HEK293T (cell line): ENCODE data around the gene XK.

Experiments used
- ARNT ChIP-seq: fragments of 450-650 bp; IDR thresholded peaks from 2 replicates; pipeline ENCODE4 v1.6.1; 2017; ENCODE audit warnings: mild to moderate bottlenecking
- CTBP1 ChIP-seq: fragments of 450-650 bp; IDR thresholded peaks from 2 replicates; pipeline ENCODE4 v1.6.1; 2016; ENCODE audit warnings: borderline replicate concordance
- FOXK2 ChIP-seq: fragments of 450-650 bp; IDR thresholded peaks from 2 replicates; pipeline ENCODE4 v1.6.1; 2016; ENCODE audit warnings: mild to moderate bottlenecking
- FOXM1 ChIP-seq: fragments of 450-650 bp; IDR thresholded peaks from 2 replicates; pipeline ENCODE4 v1.6.1; 2017; ENCODE audit warnings: mild to moderate bottlenecking, borderline replicate concordance
- LEF1 ChIP-seq: fragments of 450-650 bp; IDR thresholded peaks from 2 replicates; pipeline ENCODE4 v1.6.1; 2017; ENCODE audit warnings: mild to moderate bottlenecking, borderline replicate concordance

DNA sequence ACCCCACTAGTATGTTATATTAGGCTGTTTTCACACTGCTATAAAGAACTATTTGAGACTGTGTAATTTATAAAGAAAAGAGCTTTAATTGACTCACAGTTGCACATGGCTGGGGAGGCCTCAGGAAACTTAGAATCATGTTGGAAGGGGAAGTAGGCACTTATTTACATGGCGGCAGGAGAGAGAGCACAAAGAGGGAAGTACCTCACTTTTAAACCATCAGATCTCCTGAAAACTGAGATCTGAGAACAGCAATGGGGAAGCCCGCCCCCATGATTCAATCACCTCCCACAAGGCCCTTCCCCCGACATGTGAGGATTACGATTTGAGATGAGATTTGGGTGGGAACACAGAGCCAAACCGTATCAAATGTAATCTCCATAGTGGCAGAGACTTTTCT, 45.4 kb upstream of the XK start:
- TF ChIP-seq FOXK2 = no peak
- no peak for TF ChIP-seq ARNT
- no peak for TF ChIP-seq FOXM1
- no peak for TF ChIP-seq LEF1
- TF ChIP-seq CTBP1 = no peak
